Smooth muscle cell (in vitro differentiated cells): ENCODE measurements around the gene ANAPC5. TPM values are rescaled to one million over a fixed set of nuclear protein-coding genes. Genes with fewer than 3 reads are reported as not detected.

Experiments
- DNase-seq: peaks from one replicate; lab custom pipeline; 2025; ENCODE audit not compliant: unreplicated experiment; lab: John Stamatoyannopoulos, UW
- H2AFZ ChIP-seq: fragments of 200-600 bp; sonication (generic); 2 replicates; pipeline ENCODE4 v1.6.0; 2016; ENCODE audit warnings: antibody characterized with exemption, low read depth, mild to moderate bottlenecking
- H3F3A ChIP-seq: fragments of 200-600 bp; sonication (generic); 2 replicates; pipeline ENCODE4 v1.6.0; 2017; ENCODE audit warnings: antibody characterized with exemption, low read depth
- H3K27ac ChIP-seq: fragments of 200-600 bp; sonication (generic); 2 replicates; pipeline ENCODE4 v1.5.1; 2016; ENCODE audit warnings: low read depth, mild to moderate bottlenecking
- H3K27me3 ChIP-seq: fragments of 200-600 bp; sonication (generic); 2 replicates; pipeline ENCODE4 v1.6.1; 2016; ENCODE audit warnings: low read depth, mild to moderate bottlenecking
- H3K36me3 ChIP-seq: fragments of 200-600 bp; sonication (generic); 2 replicates; pipeline ENCODE4 v1.5.1; 2016; ENCODE audit warnings: low read depth
- H3K4me1 ChIP-seq: fragments of 200-600 bp; sonication (generic); 2 replicates; pipeline ENCODE4 v1.5.1; 2016; ENCODE audit warnings: low read depth
- H3K4me2 ChIP-seq: fragments of 200-600 bp; sonication (generic); 2 replicates; pipeline ENCODE4 v1.6.0; 2016; ENCODE audit warnings: mild to moderate bottlenecking
- H3K4me3 ChIP-seq: fragments of 200-600 bp; sonication (generic); 2 replicates; pipeline ENCODE4 v1.5.1; 2016; ENCODE audit warnings: mild to moderate bottlenecking
- H3K79me2 ChIP-seq: fragments of 200-600 bp; sonication (generic); 2 replicates; pipeline ENCODE4 v1.6.0; 2016; ENCODE audit warnings: low read depth, mild to moderate bottlenecking
- H3K9ac ChIP-seq: fragments of 200-600 bp; sonication (generic); 2 replicates; pipeline ENCODE4 v1.6.0; 2016; ENCODE audit warnings: low read depth
- H3K9me3 ChIP-seq: fragments of 200-600 bp; sonication (generic); replicated peaks from 2 replicates; pipeline ENCODE4 v1.5.1; 2016; ENCODE audit warnings: low read depth
- H4K20me1 ChIP-seq: fragments of 200-600 bp; sonication (generic); 2 replicates; pipeline ENCODE4 v1.6.0; 2016; ENCODE audit warnings: low read depth
- WGBS: methylation state at CpG from one replicate; pipeline ENCODE4 v1.1.7; 2016; ENCODE audit warnings: low lambda C conversion rate; 5-methylcytosine and 5-hydroxymethylcytosine counted together
- polyA plus RNA-seq: library from polyadenylated mRNA; unstranded; fragments of >200 nt; fragmentation: Nextera tagmentation; extraction: Ambion mirVana; gene quantifications from 2 replicates; pipeline ENCODE4 v1.2.1, GENCODE V29; 2016
- total RNA-seq: library from RNA; depleted of rRNA; stranded (reverse); fragments of >200 nt; gene quantifications from 2 replicates; pipeline ENCODE4 v1.2.3, GENCODE V29; 2014
- TF ChIP-seq, protein P1 (sequence below): fragments of 200-600 bp; sonication (generic); IDR thresholded peaks from 2 replicates; pipeline ENCODE4 v1.5.1; 2017; ENCODE audit warnings: borderline replicate concordance, mild to moderate bottlenecking, antibody characterized with exemption; ENCODE audit not compliant: insufficient read depth, poor library complexity, severe bottlenecking

ANAPC5 gene
- total and polyA plus RNA-seq, 2 experiments from 2014 or later, result 109 to 121 TPM

DNA sequence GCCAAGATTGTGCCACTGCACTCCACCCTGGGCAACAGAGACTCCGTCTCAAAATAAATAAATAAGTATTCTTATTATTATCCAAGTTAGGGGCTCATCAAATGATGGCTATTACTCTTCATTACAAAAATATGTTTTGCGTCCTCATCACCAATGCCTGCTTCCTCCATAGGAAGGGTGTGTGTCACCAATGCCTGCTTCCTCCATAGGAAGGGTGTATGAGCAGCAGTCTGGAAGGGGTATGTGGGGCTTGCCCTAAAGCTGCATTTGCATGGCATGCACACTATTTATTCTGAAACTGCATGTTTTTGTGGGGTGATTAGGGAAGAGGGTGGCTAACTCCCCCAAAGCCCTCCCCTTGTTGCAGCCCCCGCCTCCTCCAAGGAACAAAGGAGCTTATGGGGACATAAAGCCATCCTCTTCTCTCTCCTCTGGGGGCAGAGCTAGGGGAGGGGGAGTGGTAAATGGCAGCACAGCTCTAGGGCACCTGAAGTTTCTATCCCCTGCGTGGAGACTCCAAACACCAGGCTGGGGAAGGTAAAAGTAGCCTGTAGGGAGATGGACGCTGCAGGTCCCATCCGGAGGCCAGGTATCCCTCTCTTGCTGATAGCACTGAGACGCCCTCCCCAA lies 57.0 kb downstream of the ANAPC5 start:
- H3K27me3 ChIP-seq, result no peaks in the 10 kb centered on the region
- 41% methylated on average over 7 of the region's 7 CpGs for WGBS
- no peak overlapping the region for H2AFZ ChIP-seq

DNA sequence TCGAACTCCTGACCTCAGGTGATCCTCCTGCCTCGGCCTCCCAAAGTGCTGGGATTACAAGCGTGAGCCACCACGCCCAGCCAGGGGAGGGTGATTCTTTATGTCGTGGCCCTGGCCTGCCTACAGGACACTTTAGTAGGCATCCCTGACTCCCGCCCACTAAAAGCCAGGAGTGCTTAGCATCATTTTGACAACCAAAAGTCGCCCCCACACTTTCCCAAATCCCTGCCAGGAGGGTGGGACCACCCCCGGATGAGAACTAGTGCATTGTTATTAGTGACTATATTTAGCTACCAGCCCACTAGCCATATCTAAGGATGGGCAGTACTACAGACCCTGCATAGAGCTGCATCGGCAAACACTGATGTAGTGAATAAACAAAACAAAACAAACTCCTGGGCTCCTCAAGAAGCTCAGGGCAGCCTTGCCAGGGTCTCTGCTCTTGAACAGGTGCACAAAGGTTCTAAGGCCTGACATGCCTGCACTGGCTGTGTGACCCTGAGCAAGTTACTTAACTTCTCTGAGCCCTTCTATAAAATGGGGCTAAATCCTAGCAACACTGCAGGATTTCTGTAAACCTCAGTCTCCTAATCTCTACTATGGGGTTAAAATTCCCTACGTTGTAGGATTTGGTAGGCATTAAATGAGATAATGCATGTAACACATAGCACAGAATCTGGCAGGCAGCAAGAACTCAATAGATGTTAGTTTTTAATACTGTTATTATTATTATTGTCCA lies 57.9 kb downstream of the ANAPC5 start:
- Histone ChIP-seq H3K27ac (no peak overlapping the region), H2AFZ (no peak overlapping the region), H3K4me2 (no peak overlapping the region), H3F3A (no peaks in the 10 kb centered on the region), H3K36me3 (no peaks in the 10 kb centered on the region), H3K9me3 (no peaks in the 10 kb centered on the region), H3K79me2 (peaks cover 21% of the 10 kb centered on the region), H3K4me3 (no peak overlapping the region), H4K20me1 (peaks cover 40% of the 10 kb centered on the region), H3K4me1 (peaks cover 20% of the 10 kb centered on the region), H3K9ac (no peak overlapping the region), H3K27me3 (no peaks in the 10 kb centered on the region)
- 91% methylated on average over 10 of the region's 10 CpGs for WGBS
- TF ChIP-seq, protein P1, sequence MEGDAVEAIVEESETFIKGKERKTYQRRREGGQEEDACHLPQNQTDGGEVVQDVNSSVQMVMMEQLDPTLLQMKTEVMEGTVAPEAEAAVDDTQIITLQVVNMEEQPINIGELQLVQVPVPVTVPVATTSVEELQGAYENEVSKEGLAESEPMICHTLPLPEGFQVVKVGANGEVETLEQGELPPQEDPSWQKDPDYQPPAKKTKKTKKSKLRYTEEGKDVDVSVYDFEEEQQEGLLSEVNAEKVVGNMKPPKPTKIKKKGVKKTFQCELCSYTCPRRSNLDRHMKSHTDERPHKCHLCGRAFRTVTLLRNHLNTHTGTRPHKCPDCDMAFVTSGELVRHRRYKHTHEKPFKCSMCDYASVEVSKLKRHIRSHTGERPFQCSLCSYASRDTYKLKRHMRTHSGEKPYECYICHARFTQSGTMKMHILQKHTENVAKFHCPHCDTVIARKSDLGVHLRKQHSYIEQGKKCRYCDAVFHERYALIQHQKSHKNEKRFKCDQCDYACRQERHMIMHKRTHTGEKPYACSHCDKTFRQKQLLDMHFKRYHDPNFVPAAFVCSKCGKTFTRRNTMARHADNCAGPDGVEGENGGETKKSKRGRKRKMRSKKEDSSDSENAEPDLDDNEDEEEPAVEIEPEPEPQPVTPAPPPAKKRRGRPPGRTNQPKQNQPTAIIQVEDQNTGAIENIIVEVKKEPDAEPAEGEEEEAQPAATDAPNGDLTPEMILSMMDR, result no peak
- DNase-seq, result no peak

More for the DNA sequence above, 57.0 kb downstream of the ANAPC5 start:
- peak overlapping the region; percentile 95 for H3K4me3 ChIP-seq
- H3K9ac ChIP-seq, result no peak overlapping the region
- no peaks in the 10 kb centered on the region for H3K36me3 ChIP-seq
- H4K20me1 ChIP-seq, result peaks cover 40% of the 10 kb centered on the region
- H3K4me1 ChIP-seq, result peaks cover 19% of the 10 kb centered on the region
- no peaks in the 10 kb centered on the region for H3K9me3 ChIP-seq
- TF ChIP-seq, protein P1, result no peak
- H3K4me2 ChIP-seq, result peak overlapping the region; percentile 100
- H3F3A ChIP-seq, result no peaks in the 10 kb centered on the region
- DNase-seq, result no peak
- H3K79me2 ChIP-seq, result peaks cover 21% of the 10 kb centered on the region
- no peak overlapping the region for H3K27ac ChIP-seq

DNA sequence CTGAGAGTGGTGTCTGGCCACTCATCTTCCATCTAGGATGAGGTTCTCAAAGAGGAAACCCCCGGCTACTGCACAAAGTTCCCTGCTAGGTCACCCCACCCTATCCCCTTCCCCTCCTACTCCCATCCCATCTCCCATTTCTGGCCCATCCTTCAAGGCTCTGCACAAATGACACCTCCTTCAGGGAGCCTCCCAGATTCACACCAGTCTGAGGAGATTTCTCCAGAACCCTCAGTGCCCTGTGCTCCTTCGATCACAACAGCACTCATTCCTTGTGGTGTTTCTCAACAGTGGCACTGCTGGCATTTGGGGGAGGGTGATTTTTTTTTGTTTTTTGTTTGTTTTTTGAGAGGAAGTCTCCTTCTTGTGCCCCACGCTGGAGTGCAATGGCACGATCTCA lies 58.6 kb downstream of the ANAPC5 start:
- 98% methylated on average over 4 of the region's 4 CpGs for WGBS
- Histone ChIP-seq H3K79me2 (peaks cover 22% of the 10 kb centered on the region), H3K4me2 (no peak overlapping the region), H2AFZ (no peak overlapping the region), H3K9ac (no peak overlapping the region), H3K4me3 (no peak overlapping the region), H3K36me3 (no peaks in the 10 kb centered on the region), H3K27ac (no peak overlapping the region), H3F3A (no peaks in the 10 kb centered on the region), H3K4me1 (peaks cover 25% of the 10 kb centered on the region), H4K20me1 (peaks cover 46% of the 10 kb centered on the region), H3K27me3 (no peaks in the 10 kb centered on the region), H3K9me3 (no peaks in the 10 kb centered on the region)
- TF ChIP-seq, protein P1, result no peak
- no peak for DNase-seq
